NCI-H82 treated with DMSO at 0.1 percent for 48 hours (cell line): ENCODE measurements around the gene ARHGEF6.
"Not testable (repeated sequence)": the region's sequence is repeated elsewhere in the genome, so short reads cannot be mapped to it uniquely, and the experiment has no call there.

Experiments used
- DNase-seq: peaks from one replicate; lab custom pipeline; 2025; ENCODE audit not compliant: unreplicated experiment; lab: John Stamatoyannopoulos, UW

Gene ARHGEF6, protein sequence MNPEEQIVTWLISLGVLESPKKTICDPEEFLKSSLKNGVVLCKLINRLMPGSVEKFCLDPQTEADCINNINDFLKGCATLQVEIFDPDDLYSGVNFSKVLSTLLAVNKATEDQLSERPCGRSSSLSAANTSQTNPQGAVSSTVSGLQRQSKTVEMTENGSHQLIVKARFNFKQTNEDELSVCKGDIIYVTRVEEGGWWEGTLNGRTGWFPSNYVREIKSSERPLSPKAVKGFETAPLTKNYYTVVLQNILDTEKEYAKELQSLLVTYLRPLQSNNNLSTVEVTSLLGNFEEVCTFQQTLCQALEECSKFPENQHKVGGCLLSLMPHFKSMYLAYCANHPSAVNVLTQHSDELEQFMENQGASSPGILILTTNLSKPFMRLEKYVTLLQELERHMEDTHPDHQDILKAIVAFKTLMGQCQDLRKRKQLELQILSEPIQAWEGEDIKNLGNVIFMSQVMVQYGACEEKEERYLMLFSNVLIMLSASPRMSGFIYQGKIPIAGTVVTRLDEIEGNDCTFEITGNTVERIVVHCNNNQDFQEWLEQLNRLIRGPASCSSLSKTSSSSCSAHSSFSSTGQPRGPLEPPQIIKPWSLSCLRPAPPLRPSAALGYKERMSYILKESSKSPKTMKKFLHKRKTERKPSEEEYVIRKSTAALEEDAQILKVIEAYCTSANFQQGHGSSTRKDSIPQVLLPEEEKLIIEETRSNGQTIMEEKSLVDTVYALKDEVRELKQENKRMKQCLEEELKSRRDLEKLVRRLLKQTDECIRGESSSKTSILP

GRCh38 chrX:136780763-136781162 lies at the start of gene ARHGEF6:
TSS of gene ARHGEF6 (minus strand) at chrX:136780932. CDS start at chrX:136780882, 50 bp downstream.
- DNase-seq, result no peak

DNA sequence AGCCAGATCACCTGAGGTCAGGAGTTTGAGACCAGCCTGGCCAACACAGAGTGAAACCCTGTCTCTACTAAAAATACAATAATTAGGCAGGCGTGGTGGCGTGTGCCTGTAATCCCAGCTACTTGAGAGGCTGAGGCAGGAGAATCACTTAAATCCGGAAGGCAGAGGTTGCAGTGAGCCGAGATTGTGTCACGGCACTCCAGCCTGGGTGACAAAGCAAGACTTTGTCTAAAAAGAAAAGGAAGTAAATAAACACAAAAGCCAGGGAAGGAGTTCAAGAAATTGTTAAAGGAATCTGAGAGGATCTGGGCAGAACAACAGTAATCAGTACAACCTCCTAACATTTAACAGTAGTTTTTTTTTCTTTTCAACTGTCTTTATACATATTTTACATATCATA lies 48.7 kb upstream of the ARHGEF6 start:
- no peak for DNase-seq

DNA sequence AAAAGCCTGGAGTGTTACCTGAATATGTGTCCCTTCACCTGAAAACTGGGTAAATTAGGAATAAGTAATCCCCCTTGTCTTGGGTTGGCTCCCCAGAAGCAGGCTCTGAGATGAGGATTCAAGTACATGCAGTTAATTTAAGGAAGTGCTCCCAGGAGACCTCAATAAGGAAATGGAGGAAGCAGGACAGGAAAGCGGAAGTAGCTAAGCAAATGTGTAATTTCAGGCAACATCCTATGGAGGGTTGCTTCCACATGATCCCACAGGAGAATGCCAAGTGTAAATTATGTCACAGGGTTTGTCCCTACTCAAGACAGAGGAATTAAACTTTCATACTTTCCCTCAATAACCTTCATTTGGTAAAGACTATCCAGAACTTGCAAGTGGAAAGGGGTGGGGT lies 48.1 kb upstream of the ARHGEF6 start:
- no peak for DNase-seq

- no peak for DNase-seq
These were observed 46.3 kb upstream of the ARHGEF6 start for GRCh38 chrX:136827026-136827425.

GRCh38 chrX:136825771-136826170 lies 45.0 kb upstream of the ARHGEF6 start:
- no peak for DNase-seq

- no peak for DNase-seq
These were observed 42.4 kb upstream of the ARHGEF6 start for GRCh38 chrX:136823175-136823574.

DNA sequence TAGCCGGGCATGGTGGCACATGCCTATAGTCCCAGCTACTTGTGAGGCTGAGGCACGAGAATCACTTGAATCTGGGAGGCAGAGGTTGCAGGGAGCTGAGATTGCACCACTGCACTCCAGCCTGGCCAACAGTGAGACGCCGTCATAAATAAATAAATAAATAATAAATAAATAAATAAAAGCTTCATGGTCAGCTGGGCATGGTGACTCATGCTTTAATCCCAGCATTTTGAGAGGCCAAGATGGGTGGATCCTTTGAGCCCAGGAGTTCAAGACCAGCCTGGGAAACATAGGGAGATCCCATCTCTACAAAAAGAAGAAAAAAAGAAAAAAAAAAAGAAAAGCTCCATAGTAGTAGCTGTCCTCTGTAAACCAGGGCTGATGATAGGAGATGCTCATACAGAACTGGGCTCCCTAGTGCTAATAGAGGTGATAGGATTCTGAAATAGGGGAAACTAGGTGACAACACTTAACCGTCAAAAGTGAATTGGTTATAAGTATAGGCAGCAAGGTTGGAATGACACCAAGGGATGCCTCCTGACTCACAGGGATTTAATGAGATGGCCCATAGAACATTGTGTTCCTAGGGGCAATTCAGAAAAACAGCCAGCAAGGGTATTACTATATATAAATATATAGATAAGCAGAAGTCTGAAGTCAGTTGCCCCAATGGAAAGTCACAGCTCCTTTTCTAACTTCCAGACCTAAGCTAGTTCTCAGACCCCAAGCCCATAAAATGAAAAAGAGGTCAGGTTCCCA lies 41.8 kb upstream of the ARHGEF6 start:
- DNase-seq, result no peak

- not testable (repeated sequence) for DNase-seq
These were observed 39.0 kb upstream of the ARHGEF6 start for GRCh38 chrX:136819756-136820155.

DNA sequence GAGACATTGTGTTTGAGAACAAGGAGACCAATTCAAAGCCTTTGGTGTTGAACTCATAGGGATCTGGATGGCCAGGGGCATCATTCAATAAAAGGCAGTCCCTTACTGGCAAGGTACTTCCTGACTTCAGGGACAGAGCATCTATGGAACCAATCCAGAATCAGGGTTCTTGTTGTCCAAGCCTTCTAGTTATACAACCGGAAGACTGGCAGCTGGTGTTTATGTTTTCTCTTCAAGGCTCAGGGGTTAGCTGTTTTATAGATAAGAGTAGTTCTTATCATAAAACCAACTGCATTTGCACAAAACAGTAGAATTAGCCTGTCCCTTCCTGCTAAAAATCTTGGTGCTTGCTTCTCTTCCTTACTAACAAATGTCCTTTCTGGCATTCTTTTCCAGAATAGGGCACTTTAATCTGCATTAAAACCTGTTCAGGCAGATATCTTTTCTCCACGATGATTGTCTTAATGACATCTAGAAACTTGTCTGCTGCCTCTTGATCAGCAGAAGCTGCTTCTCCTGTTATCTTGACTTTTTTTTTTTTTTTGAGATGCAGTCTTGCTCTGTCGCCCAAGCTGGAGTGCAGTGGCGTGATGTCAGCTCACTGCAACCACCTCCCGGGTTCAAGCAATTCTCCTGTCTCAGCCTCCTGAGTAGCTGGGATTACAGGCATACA lies 38.4 kb upstream of the ARHGEF6 start:
- no peak for DNase-seq

- no peak for DNase-seq
These were observed 36.2 kb upstream of the ARHGEF6 start for GRCh38 chrX:136816975-136817374.

- DNase-seq, result no peak
These were observed 34.4 kb upstream of the ARHGEF6 start for GRCh38 chrX:136814847-136815750.

- no peak for DNase-seq
These were observed 31.6 kb upstream of the ARHGEF6 start for GRCh38 chrX:136812286-136812685.

GRCh38 chrX:136810493-136810892 lies 29.8 kb upstream of the ARHGEF6 start:
- no peak for DNase-seq

GRCh38 chrX:136806891-136807410 lies 26.2 kb upstream of the ARHGEF6 start:
- no peak for DNase-seq

- DNase-seq, result no peak
These were observed 21.8 kb upstream of the ARHGEF6 start for GRCh38 chrX:136802515-136802914.

GRCh38 chrX:136797787-136798186 lies 17.1 kb upstream of the ARHGEF6 start:
- no peak for DNase-seq

- DNase-seq, result not testable (repeated sequence)
These were observed 14.4 kb upstream of the ARHGEF6 start for GRCh38 chrX:136795132-136795531.

GRCh38 chrX:136794660-136795059 lies 13.9 kb upstream of the ARHGEF6 start:
- not testable (repeated sequence) for DNase-seq

DNA sequence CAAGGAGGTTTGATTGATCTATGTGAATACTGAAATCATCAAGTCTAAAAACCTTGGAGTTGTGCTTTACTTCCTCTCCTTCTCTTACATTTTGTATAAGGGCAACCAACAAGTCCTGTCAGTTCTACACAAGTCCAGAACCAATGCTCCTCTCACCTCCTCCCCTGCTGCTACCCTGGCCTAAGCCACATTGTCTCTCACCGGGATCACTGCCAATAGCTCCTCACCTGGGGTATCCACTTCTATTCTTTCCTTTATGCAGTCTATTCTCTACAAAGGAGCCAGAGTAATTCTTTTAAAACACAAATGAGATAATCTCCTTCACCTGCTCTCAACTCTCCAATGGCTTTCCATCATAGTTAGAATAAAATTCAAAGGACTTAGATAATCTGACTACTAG lies 13.3 kb upstream of the ARHGEF6 start:
- no peak for DNase-seq

- no peak for DNase-seq
These were observed 9.1 kb upstream of the ARHGEF6 start for GRCh38 chrX:136789856-136790255.
